ENCODE measurements around the gene WHAMM.

DNA sequence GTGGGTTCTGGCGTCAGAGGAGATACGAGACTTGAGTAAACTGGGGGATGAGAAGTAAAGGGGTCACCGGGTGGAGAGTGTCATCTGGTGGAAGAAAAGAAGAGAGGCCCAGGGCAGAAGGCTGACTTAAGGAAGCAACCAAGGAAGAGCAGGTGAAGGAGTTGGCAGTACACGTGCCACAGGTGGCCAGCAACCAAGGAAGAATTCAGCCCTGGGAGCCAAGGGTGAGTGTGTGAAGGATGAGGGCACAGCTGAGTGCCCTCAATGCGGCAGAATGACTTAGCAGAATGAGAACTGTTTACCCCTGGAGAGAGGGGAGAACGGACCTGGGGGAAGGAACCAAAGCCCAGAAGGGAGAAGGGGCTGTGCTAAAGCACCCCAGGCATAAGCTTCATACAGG, 71.3 kb downstream of the WHAMM start:
- no peak for TF ChIP-seq YY1 (IDR thresholded peaks at IDR 0.05; ENCODE audit: insufficient read depth, insufficient read length)
- TF ChIP-seq ZNF274 (IDR thresholded peaks at IDR 0.05; ENCODE audit: low read depth, low read length): no peak
- TF ChIP-seq SUZ12 (IDR thresholded peaks at IDR 0.05; ENCODE audit: extremely low read depth, insufficient read depth, insufficient read length): no peak

Data from NT2/D1 (cell line).